ENCODE results near the gene IGFBP4.

- TF ChIP-seq POLR2A (IDR thresholded peaks at IDR 0.05) = no peak
- no peak for TF ChIP-seq CTCF (IDR thresholded peaks at IDR 0.05)
- no peak for TF ChIP-seq EP300 (IDR thresholded peaks at IDR 0.05; ENCODE audit: low read depth)
- TF ChIP-seq POLR2AphosphoS5 (IDR thresholded peaks at IDR 0.05) = no peak
These were observed 37.3 kb downstream of the IGFBP4 start for GRCh38 chr17:40480501-40481003.
